SK-N-SH treated with all-trans-retinoic acid at 6 μM for 48 hours (cell line): ENCODE data around the gene SLC2A8.

Experiments used
- ARNTL ChIP-seq: fragments of 450-650 bp; formaldehyde crosslinking; IDR thresholded peaks from 2 replicates; pipeline ENCODE4 v1.5.0; 2020; ENCODE audit warnings: low read depth, mild to moderate bottlenecking, moderate library complexity, borderline replicate concordance
- BACH2 ChIP-seq: fragments of 250-450 bp; sonication (Bioruptor Pico); IDR thresholded peaks from 2 replicates; pipeline ENCODE4 v1.9.0; 2021; ENCODE audit warnings: mild to moderate bottlenecking, borderline replicate concordance
- CREB5 ChIP-seq: fragments of 250-450 bp; sonication (Bioruptor Pico); IDR thresholded peaks from 2 replicates; pipeline ENCODE4 v1.5.1; 2020; ENCODE audit warnings: low read depth, mild to moderate bottlenecking, moderate library complexity
- CSDC2 ChIP-seq: fragments of 250-450 bp; sonication (Bioruptor Pico); IDR thresholded peaks from 2 replicates; pipeline ENCODE4 v1.5.0; 2020; ENCODE audit warnings: mild to moderate bottlenecking, moderate library complexity
- CSRNP3 ChIP-seq: fragments of 250-450 bp; sonication (Bioruptor Pico); IDR thresholded peaks from 2 replicates; pipeline ENCODE4 v1.5.1; 2021; ENCODE audit warnings: mild to moderate bottlenecking, moderate library complexity
- ISL1 ChIP-seq: fragments of 250-450 bp; sonication (Bioruptor Pico); IDR thresholded peaks from 2 replicates; pipeline ENCODE4 v2.1.2; 2022; ENCODE audit warnings: mild to moderate bottlenecking, moderate library complexity
- OSR1 ChIP-seq: fragments of 250-450 bp; sonication (Bioruptor Pico); IDR thresholded peaks from 2 replicates; pipeline ENCODE4 v1.8.0; 2022; ENCODE audit warnings: moderate library complexity, mild to moderate bottlenecking, inconsistent platforms
- POU6F1 ChIP-seq: fragments of 250-450 bp; sonication (Bioruptor Pico); IDR thresholded peaks from 2 replicates; pipeline ENCODE4 v1.8.0; 2021; ENCODE audit warnings: low read depth, mild to moderate bottlenecking, moderate library complexity, borderline replicate concordance
- RARB ChIP-seq: fragments of 250-450 bp; sonication (Bioruptor Pico); IDR thresholded peaks from 2 replicates; pipeline ENCODE4 v1.8.0; 2021; ENCODE audit warnings: mild to moderate bottlenecking, moderate library complexity
- TSHZ2 ChIP-seq: fragments of 250-450 bp; sonication (Bioruptor Pico); IDR thresholded peaks from 2 replicates; pipeline ENCODE4 v1.5.0; 2020; ENCODE audit warnings: mild to moderate bottlenecking, moderate library complexity
- ZC3H10 ChIP-seq: fragments of 250-450 bp; sonication (Bioruptor Pico); IDR thresholded peaks from 2 replicates; pipeline ENCODE4 v1.5.1; 2021; ENCODE audit warnings: mild to moderate bottlenecking, moderate library complexity
- ZFP3 ChIP-seq: fragments of 250-450 bp; sonication (Bioruptor Pico); IDR thresholded peaks from 2 replicates; pipeline ENCODE4 v1.5.0; 2020; ENCODE audit warnings: mild to moderate bottlenecking, moderate library complexity
- ZNF8 ChIP-seq: fragments of 450-650 bp; formaldehyde crosslinking; IDR thresholded peaks from 2 replicates; pipeline ENCODE4 v1.5.0; 2020; ENCODE audit warnings: mild to moderate bottlenecking, moderate library complexity

GRCh38 chr9:127390563-127390962 lies 6.4 kb upstream of the SLC2A8 start:
- TF ChIP-seq CSRNP3 (CRISPR knock-in tag) (no peak), ZFP3 (CRISPR knock-in tag) (no peak), CSDC2 (CRISPR knock-in tag) (no peak), ARNTL (CRISPR knock-in tag) (no peak), POU6F1 (CRISPR knock-in tag) (no peak), RARB (CRISPR knock-in tag) (no peak), CREB5 (no peak), OSR1 (CRISPR knock-in tag) (no peak), ZNF8 (CRISPR knock-in tag) (no peak), ISL1 (CRISPR knock-in tag) (no peak), TSHZ2 (CRISPR knock-in tag) (no peak), ZC3H10 (CRISPR knock-in tag) (no peak), BACH2 (CRISPR knock-in tag) (no peak)
